Urinary bladder (tissue), 4 donors: ENCODE measurements around the gene JPH4. TPM values are rescaled to one million over a fixed set of nuclear protein-coding genes. Genes with fewer than 3 reads are reported as not detected.

Experiments
- DNase-seq: peaks from one replicate; pipeline ENCODE4 v3.0.0-alpha.2; 2015; ENCODE audit errors: extremely low spot score
- H3K27ac ChIP-seq: one replicate; pipeline ENCODE4 v1.5.1; 2013; ENCODE audit warnings: low read depth, mild to moderate bottlenecking, moderate library complexity
- H3K36me3 ChIP-seq: one replicate; pipeline ENCODE4 v1.6.1; 2013; ENCODE audit warnings: mild to moderate bottlenecking, moderate library complexity; ENCODE audit not compliant: insufficient read depth
- H3K4me1 ChIP-seq: one replicate; pipeline ENCODE4 v1.6.1; 2013; ENCODE audit warnings: mild to moderate bottlenecking, moderate library complexity; ENCODE audit not compliant: insufficient read depth
- H3K4me3 ChIP-seq: one replicate; pipeline ENCODE4 v1.5.1; 2013; ENCODE audit warnings: low read depth, low read length
- WGBS: extraction: QIAGEN DNeasy Blood & Tissue Kit; methylation state at CpG from one replicate; pipeline ENCODE4 v1.1.7; 2013; 5-methylcytosine and 5-hydroxymethylcytosine counted together
- polyA plus RNA-seq: library from polyadenylated mRNA; stranded (reverse); fragments of 200-250 nt; gene quantifications from one replicate; pipeline ENCODE4 v1.2.3, GENCODE V29; 2013
- total RNA-seq: library from RNA; depleted of rRNA; stranded (reverse); fragments of >200 nt; gene quantifications from one replicate; pipeline ENCODE4 v1.2.3, GENCODE V29; 2014
- donor health status: healthy with polysubstance abuse.
- donor health status: healthy.

JPH4 gene
- total and polyA plus RNA-seq, 2 donors: 2.5 to 2.7 TPM

GRCh38 chr14:23522643-23523198 is 55.9 kb downstream of the JPH4 start:
- Histone ChIP-seq H3K4me3 (no peak overlapping the region), H3K36me3 (no peaks in the 10 kb centered on the region), H3K4me1 (no peaks in the 10 kb centered on the region), H3K27ac (no peak overlapping the region)
- WGBS: 89% methylated on average over 9 of the region's 9 CpGs
- DNase-seq: no peak

DNA sequence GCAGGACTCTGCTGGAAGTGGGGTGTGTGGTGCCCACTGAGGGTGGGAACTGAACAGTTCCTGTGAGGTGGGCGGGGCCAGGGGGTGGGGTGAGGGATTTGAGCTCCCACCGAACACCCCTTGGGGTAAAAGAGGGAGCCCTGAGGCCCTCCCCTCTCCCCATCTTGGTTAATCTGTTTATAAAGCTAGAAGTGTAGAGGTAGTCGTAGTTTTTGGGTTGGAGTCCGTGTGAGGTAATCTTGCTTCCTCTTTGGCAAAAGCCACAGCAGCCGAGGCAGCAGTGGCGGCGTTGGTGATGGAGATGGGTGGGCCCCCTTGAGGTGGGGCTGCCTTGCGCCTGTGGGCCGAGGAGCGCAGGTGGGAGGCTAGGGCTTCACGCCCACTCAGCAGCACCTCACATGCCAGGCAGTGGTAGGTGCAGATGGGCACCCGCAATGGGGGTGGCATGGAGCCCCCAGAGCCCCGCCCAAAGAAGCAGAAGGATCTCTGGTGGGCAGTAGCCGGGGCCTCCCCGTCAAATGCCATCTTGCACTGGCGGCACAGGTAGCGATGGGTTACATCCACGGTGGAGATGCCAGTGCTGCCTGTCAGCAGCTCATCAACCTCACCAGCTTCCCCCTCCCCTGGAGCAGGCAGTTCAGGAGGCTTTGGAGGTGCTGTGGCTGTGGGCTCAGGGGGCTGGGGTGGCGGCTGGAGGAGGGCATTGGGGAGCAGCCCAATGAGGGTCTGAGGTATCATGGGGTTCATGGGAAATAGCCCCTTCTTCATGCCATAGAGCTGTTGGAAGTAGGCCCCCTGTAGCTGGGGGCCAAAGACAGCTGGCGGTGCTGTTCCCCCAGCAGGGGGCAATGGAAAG is 56.6 kb downstream of the JPH4 start:
- H3K36me3 ChIP-seq: no peaks in the 10 kb centered on the region
- DNase-seq: no peak
- H3K4me1 ChIP-seq: no peaks in the 10 kb centered on the region
- H3K4me3 ChIP-seq: no peak overlapping the region
- no peak overlapping the region for H3K27ac ChIP-seq
- WGBS: 88% methylated on average over 20 of the region's 20 CpGs

DNA sequence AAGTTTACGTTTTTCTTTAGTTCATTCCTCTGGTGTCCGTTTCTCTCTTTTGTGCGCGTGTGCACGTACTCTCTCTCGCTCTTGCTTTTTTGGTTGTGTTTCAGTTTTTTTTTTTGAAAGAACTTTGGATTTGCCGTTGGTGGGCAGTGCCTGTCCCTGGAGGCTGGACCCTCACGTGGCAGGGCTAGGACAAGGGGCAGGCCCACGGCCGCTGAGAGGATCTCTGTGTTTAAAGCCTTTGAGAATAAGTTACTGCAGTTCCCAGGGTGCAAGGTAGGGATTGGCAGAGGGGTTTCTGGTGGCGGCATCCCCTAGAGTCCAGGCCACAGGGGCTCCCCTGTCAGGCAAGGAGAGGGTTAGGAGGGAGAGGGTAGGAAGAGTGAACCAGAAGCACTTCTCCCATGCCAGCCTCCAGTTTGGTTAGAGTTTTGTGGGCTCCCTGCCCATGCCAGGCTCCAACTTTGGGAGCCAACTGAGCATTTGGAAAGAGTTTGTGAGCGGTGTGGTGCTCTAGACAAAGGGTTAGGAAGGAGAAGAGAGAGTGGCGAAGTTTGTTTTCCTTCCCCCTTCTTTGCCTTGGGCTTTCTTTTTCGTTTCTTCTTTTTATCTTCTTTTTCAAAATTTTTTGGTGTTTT is 57.6 kb downstream of the JPH4 start:
- H3K36me3 ChIP-seq: no peaks in the 10 kb centered on the region
- no peak overlapping the region for H3K4me3 ChIP-seq
- H3K27ac ChIP-seq: no peak overlapping the region
- no peak for DNase-seq
- no peaks in the 10 kb centered on the region for H3K4me1 ChIP-seq
- WGBS: 79% methylated on average over 14 of the region's 14 CpGs

DNA sequence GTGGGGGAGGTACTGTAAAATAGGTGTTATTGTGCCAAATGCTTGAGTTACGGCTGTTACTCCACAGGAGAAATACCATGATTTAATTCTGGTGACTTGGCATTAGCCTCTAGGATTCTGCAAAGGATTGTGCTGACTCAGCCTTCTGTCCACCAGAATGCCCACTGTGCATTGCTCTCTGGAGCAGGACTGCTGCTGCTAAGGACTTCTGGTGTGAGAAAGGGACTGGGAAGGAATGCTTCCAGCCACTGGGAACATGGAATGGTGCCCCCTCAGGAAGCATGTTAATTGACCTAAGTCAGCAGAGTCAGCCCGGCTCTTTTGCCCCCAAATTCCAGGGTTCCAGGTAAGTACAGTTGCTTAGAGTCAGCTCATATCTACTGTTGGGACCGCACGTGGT is 59.9 kb downstream of the JPH4 start:
- no peak overlapping the region for H3K4me3 ChIP-seq
- H3K36me3 ChIP-seq: no peaks in the 10 kb centered on the region
- H3K27ac ChIP-seq: no peak overlapping the region
- no peaks in the 10 kb centered on the region for H3K4me1 ChIP-seq
- 76% methylated on average over 4 of the region's 4 CpGs for WGBS
- DNase-seq: no peak

Other genes starting within 250 kb of the JPH4 start
- gene SLC22A17, start 225.9 kb downstream of the JPH4 start, total RNA-seq: 30.5 TPM
- gene SLC22A17, start 225.9 kb downstream of the JPH4 start, polyA plus RNA-seq: 40.8 TPM
- 15.0 TPM for gene EFS, start 213.6 kb downstream of the JPH4 start, total RNA-seq
- gene EFS, start 213.6 kb downstream of the JPH4 start, polyA plus RNA-seq: 28.7 TPM
- not detected for gene IL25, start 206.0 kb downstream of the JPH4 start, total RNA-seq
- gene IL25, start 206.0 kb downstream of the JPH4 start, polyA plus RNA-seq: not detected
- gene CMTM5, start 201.7 kb downstream of the JPH4 start, total RNA-seq: 3.5 TPM
- gene CMTM5, start 201.7 kb downstream of the JPH4 start, polyA plus RNA-seq: 2.0 TPM
- gene MYH6, start 170.5 kb downstream of the JPH4 start, total RNA-seq: 0.26 TPM
- not detected for gene MYH6, start 170.5 kb downstream of the JPH4 start, polyA plus RNA-seq
- 29.9 TPM for gene MYH7, start 143.1 kb downstream of the JPH4 start, total RNA-seq
- not detected for gene MYH7, start 143.1 kb downstream of the JPH4 start, polyA plus RNA-seq
- gene NGDN, start 109.1 kb downstream of the JPH4 start, total RNA-seq: 33.9 TPM
- 48.3 TPM for gene NGDN, start 109.1 kb downstream of the JPH4 start, polyA plus RNA-seq
- 0.32 TPM for gene ZFHX2, start 27.0 kb downstream of the JPH4 start, total RNA-seq
- gene ZFHX2, start 27.0 kb downstream of the JPH4 start, polyA plus RNA-seq: 0.71 TPM
- gene THTPA, start 22.5 kb downstream of the JPH4 start, total RNA-seq: 7.1 TPM
- gene THTPA, start 22.5 kb downstream of the JPH4 start, polyA plus RNA-seq: 25.3 TPM
- gene AP1G2, start 11.0 kb downstream of the JPH4 start, total RNA-seq: 36.3 TPM
- 50.7 TPM for gene AP1G2, start 11.0 kb downstream of the JPH4 start, polyA plus RNA-seq
- gene DHRS2, start 57.6 kb upstream of the JPH4 start, total RNA-seq: 593 TPM
- gene DHRS2, start 57.6 kb upstream of the JPH4 start, polyA plus RNA-seq: 309 TPM